Activated CD4-positive, alpha-beta memory T cell treated with anti-CD3 and anti-CD28 coated beads, Interleukin-2, amount 10 ng/mL, durations not matched to agents 7 days and 5 days (primary cell): ENCODE results near the gene SORCS2. TPM values are rescaled to one million over a fixed set of nuclear protein-coding genes. Genes with fewer than 3 reads are reported as not detected.

Experiments
- CTCF ChIA-PET: fragments of 350-600 bp; sonication (Branson Sonifier 250); formaldehyde crosslinking; loops from one replicate; lab custom pipeline; 2021; ENCODE audit warnings: antibody characterized with exemption, inconsistent platforms; lab: Charles Lee
- POLR2A ChIA-PET: fragments of 350-600 bp; sonication (Branson Sonifier 250); formaldehyde crosslinking; loops from one replicate; lab custom pipeline; 2021; ENCODE audit warnings: antibody characterized with exemption; lab: Charles Lee
- DNase-seq: peaks from one replicate; pipeline ENCODE4 v3.0.0-alpha.2; 2020
- H3K27ac Mint-ChIP-seq: one replicate; pipeline ENCODE4 v1.8.0; 2021; ENCODE audit warnings: mild to moderate bottlenecking, mixed read lengths
- H3K27me3 Mint-ChIP-seq: one replicate; pipeline ENCODE4 v1.8.0; 2021; ENCODE audit warnings: mixed read lengths
- H3K36me3 Mint-ChIP-seq: one replicate; pipeline ENCODE4 v1.8.0; 2021; ENCODE audit warnings: low read depth, mixed read lengths
- H3K4me1 Mint-ChIP-seq: one replicate; pipeline ENCODE4 v1.8.0; 2021; ENCODE audit warnings: mixed read lengths
- H3K4me3 Mint-ChIP-seq: one replicate; pipeline ENCODE4 v1.8.0; 2021; ENCODE audit warnings: mild to moderate bottlenecking, mixed read lengths
- H3K9me3 Mint-ChIP-seq: one replicate; pipeline ENCODE4 v1.8.0; 2021; ENCODE audit warnings: mixed read lengths
- total RNA-seq, 2 experiments: library from RNA; stranded (reverse); gene quantifications; one replicate each; pipeline ENCODE4 v1.2.3, GENCODE V29; 2021

Gene SORCS2
- total RNA-seq, 2 experiments from 2014 or later = 0.10 to 0.18 TPM

- H3K36me3 Mint-ChIP-seq = no peaks in the 10 kb centered on the region
- CTCF ChIA-PET = no interaction called here
- H3K4me1 Mint-ChIP-seq = no peaks in the 10 kb centered on the region
- H3K27me3 Mint-ChIP-seq = no peaks in the 10 kb centered on the region
- DNase-seq = no peak
- POLR2A ChIA-PET = no interaction called here
- H3K4me3 Mint-ChIP-seq = no peak overlapping the region
- no peaks in the 10 kb centered on the region for H3K9me3 Mint-ChIP-seq
- H3K27ac Mint-ChIP-seq = no peak overlapping the region
Measured at GRCh38 chr4:7429069-7429416, 236.7 kb downstream of the SORCS2 start.

GRCh38 chr4:7429601-7430078 is 237.3 kb downstream of the SORCS2 start:
- Mint-ChIP-seq H3K27ac (no peak overlapping the region), H3K27me3 (no peaks in the 10 kb centered on the region), H3K4me3 (no peak overlapping the region), H3K36me3 (no peaks in the 10 kb centered on the region), H3K9me3 (no peaks in the 10 kb centered on the region), H3K4me1 (no peaks in the 10 kb centered on the region)
- ChIA-PET POLR2A (no interaction called here), CTCF (no interaction called here)
- no peak for DNase-seq

DNA sequence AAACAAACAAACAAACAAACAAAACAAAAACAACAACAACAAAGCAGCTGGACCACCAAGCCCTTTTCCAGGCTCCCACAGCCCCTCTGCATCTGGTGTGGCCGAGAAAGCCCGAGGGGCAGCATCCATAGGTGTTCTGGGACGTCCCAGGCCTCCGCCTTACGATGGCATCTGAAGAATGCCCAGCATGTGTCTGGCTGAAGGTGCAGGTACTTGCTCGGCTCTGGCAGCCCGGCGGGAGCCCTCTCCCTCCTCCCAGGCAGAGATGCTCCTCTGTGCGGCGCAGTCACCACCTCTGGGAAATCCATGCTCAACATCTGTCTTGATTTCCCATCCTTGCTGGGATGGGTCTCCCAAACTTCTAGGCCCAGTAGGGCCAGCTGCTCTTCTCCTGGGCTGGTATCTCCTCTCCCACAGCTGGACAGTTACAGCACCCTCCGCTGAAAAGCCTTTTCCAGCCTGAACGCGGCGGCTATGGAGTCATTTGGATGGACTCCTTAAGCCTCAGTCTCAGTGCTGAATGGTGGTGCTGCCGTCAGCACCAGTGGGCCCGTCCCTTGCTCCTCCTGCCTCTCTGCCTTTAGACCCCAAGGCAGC is 238.1 kb downstream of the SORCS2 start:
- no peak overlapping the region for H3K4me3 Mint-ChIP-seq
- no peaks in the 10 kb centered on the region for H3K27me3 Mint-ChIP-seq
- CTCF ChIA-PET = no interaction called here
- H3K4me1 Mint-ChIP-seq = no peaks in the 10 kb centered on the region
- H3K9me3 Mint-ChIP-seq = no peaks in the 10 kb centered on the region
- DNase-seq = no peak
- POLR2A ChIA-PET = no interaction called here
- no peaks in the 10 kb centered on the region for H3K36me3 Mint-ChIP-seq
- H3K27ac Mint-ChIP-seq = no peak overlapping the region

GRCh38 chr4:7430965-7431695 is 238.8 kb downstream of the SORCS2 start:
- Mint-ChIP-seq H3K27ac (no peak overlapping the region), H3K27me3 (no peaks in the 10 kb centered on the region), H3K9me3 (no peaks in the 10 kb centered on the region), H3K4me3 (no peak overlapping the region), H3K36me3 (no peaks in the 10 kb centered on the region), H3K4me1 (no peaks in the 10 kb centered on the region)
- DNase-seq = no peak
- POLR2A ChIA-PET = no interaction called here
- CTCF ChIA-PET = no interaction called here

GRCh38 chr4:7431696-7432530 is 239.6 kb downstream of the SORCS2 start:
- Mint-ChIP-seq H3K36me3 (no peaks in the 10 kb centered on the region), H3K4me1 (no peaks in the 10 kb centered on the region), H3K27me3 (no peaks in the 10 kb centered on the region), H3K27ac (no peak overlapping the region), H3K9me3 (no peaks in the 10 kb centered on the region), H3K4me3 (no peak overlapping the region)
- no peak for DNase-seq
- ChIA-PET CTCF (no interaction called here), POLR2A (no interaction called here)

DNA sequence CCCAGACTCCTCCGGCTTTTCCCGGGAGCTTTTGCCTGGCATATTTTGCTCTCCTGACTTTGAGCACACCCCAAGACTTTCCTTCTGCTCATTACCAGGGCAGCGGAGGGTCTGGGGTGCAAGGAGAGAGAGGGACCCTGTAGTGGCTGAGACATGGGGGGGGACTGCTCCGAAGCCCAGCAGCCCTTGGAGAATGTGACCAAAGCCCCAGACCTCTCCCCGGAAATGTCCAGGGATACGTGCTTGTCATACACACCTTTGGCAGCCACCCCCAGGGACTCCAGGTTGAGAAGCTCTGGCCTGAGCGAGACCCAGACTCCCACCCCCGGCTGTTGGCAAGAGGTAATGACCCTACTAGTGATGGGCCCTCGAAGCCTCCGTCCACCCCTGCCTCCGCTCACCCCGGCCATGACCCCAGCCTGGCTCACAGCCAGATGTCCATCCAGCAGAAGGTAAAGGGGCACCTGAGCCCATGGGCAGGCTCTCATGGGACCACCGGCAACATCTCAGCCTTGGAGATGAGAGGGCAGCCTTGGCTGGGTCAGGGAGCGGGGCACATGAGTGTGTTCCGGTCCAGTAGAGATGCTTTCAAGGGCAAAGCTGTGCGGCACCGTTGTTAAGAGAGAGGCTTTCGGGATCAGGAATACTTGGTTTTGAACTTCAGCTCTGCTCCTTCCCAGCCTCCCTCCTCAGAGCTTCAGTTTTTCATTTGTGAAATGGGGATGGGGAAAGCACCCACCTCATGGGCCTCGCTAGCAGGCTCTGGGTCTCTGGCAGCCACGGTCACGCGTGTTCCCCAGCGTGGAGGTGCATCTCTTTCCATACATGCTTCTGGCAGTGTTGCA is 240.4 kb downstream of the SORCS2 start:
- no peaks in the 10 kb centered on the region for H3K36me3 Mint-ChIP-seq
- H3K4me3 Mint-ChIP-seq = no peak overlapping the region
- no peak for DNase-seq
- CTCF ChIA-PET = no interaction called here
- H3K27me3 Mint-ChIP-seq = no peaks in the 10 kb centered on the region
- no peaks in the 10 kb centered on the region for H3K4me1 Mint-ChIP-seq
- no peaks in the 10 kb centered on the region for H3K9me3 Mint-ChIP-seq
- no peak overlapping the region for H3K27ac Mint-ChIP-seq
- POLR2A ChIA-PET = no interaction called here

GRCh38 chr4:7433376-7434140 is 241.2 kb downstream of the SORCS2 start:
- no peaks in the 10 kb centered on the region for H3K4me1 Mint-ChIP-seq
- no peak overlapping the region for H3K27ac Mint-ChIP-seq
- no peaks in the 10 kb centered on the region for H3K27me3 Mint-ChIP-seq
- no peak for DNase-seq
- no peak overlapping the region for H3K4me3 Mint-ChIP-seq
- ChIA-PET POLR2A (no interaction called here), CTCF (no interaction called here)
- H3K9me3 Mint-ChIP-seq = no peaks in the 10 kb centered on the region
- H3K36me3 Mint-ChIP-seq = no peaks in the 10 kb centered on the region

GRCh38 chr4:7434141-7434765 is 241.9 kb downstream of the SORCS2 start:
- Mint-ChIP-seq H3K36me3 (no peaks in the 10 kb centered on the region), H3K9me3 (no peaks in the 10 kb centered on the region)
- CTCF ChIA-PET = no interaction called here

GRCh38 chr4:7434766-7435150 is 242.4 kb downstream of the SORCS2 start, which contains the start of gene PSAPL1:
Gene PSAPL1 (minus strand): TSS chr4:7434930. CDS start chr4:7434879, 51 bp downstream.
- no peaks in the 10 kb centered on the region for H3K9me3 Mint-ChIP-seq
- H3K27me3 Mint-ChIP-seq = no peaks in the 10 kb centered on the region
- POLR2A ChIA-PET = no interaction called here
- no peaks in the 10 kb centered on the region for H3K4me1 Mint-ChIP-seq
- DNase-seq = no peak
- H3K4me3 Mint-ChIP-seq = no peak within 1 kb of the TSS
- CTCF ChIA-PET = no interaction called here
- H3K27ac Mint-ChIP-seq = no peak within 1 kb of the TSS
- no peaks in the 10 kb centered on the region for H3K36me3 Mint-ChIP-seq

More at GRCh38 chr4:7434141-7434765, 241.9 kb downstream of the SORCS2 start:
- Mint-ChIP-seq H3K27me3 (no peaks in the 10 kb centered on the region), H3K4me3 (no peak overlapping the region), H3K4me1 (no peaks in the 10 kb centered on the region), H3K27ac (no peak overlapping the region)
- POLR2A ChIA-PET = no interaction called here
- DNase-seq = no peak

GRCh38 chr4:7435471-7436061 is 243.2 kb downstream of the SORCS2 start:
- Mint-ChIP-seq H3K36me3 (no peaks in the 10 kb centered on the region), H3K9me3 (no peaks in the 10 kb centered on the region), H3K4me1 (no peaks in the 10 kb centered on the region), H3K4me3 (no peak overlapping the region), H3K27me3 (no peaks in the 10 kb centered on the region), H3K27ac (no peak overlapping the region)
- POLR2A ChIA-PET = no interaction called here
- DNase-seq = no peak
- CTCF ChIA-PET = no interaction called here

DNA sequence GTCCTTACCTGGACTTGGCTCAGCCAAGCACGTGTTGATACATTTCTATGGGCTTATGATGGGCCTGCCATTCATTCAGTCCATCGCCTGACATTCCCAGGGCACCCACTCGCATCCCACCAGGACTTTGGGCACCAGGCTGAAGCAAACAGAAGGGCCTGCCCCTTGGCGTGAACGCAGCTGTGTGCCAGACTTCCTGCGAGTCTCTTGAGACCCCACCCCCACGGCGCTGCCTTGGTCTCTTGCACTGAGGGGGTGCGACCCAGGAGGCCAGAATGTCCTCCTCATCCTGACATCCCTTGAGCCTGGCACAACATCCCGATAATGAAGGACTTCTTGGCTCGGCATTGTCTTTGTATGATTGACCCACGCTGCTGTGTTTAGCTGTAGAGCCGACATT is 243.9 kb downstream of the SORCS2 start:
- ChIA-PET CTCF (no interaction called here), POLR2A (no interaction called here)
- no peaks in the 10 kb centered on the region for H3K27me3 Mint-ChIP-seq
- no peaks in the 10 kb centered on the region for H3K9me3 Mint-ChIP-seq
- no peaks in the 10 kb centered on the region for H3K4me1 Mint-ChIP-seq
- no peaks in the 10 kb centered on the region for H3K36me3 Mint-ChIP-seq
- no peak for DNase-seq
- H3K4me3 Mint-ChIP-seq = no peak overlapping the region
- H3K27ac Mint-ChIP-seq = no peak overlapping the region

- H3K36me3 Mint-ChIP-seq = no peaks in the 10 kb centered on the region
- H3K27me3 Mint-ChIP-seq = no peaks in the 10 kb centered on the region
- ChIA-PET POLR2A (no interaction called here), CTCF (no interaction called here)
- no peak overlapping the region for H3K4me3 Mint-ChIP-seq
- no peak overlapping the region for H3K27ac Mint-ChIP-seq
- no peaks in the 10 kb centered on the region for H3K9me3 Mint-ChIP-seq
- no peaks in the 10 kb centered on the region for H3K4me1 Mint-ChIP-seq
- DNase-seq = no peak
Measured at GRCh38 chr4:7439699-7440098, 247.4 kb downstream of the SORCS2 start.
